ENCODE results near the gene MMP3. TPM values are rescaled to one million over a fixed set of nuclear protein-coding genes. Genes with fewer than 3 reads are reported as not detected.
A peak's percentile ranks its signal among the peaks of the same experiment; 100 is the strongest.
"Not testable (repeated sequence)": the region's sequence is repeated elsewhere in the genome, so short reads cannot be mapped to it uniquely, and the experiment has no call there.

The MMP3 gene
- total and polyA plus RNA-seq, 4 donors: 0.31 to 0.86 (median 0.53) TPM; not detected in 1

DNA sequence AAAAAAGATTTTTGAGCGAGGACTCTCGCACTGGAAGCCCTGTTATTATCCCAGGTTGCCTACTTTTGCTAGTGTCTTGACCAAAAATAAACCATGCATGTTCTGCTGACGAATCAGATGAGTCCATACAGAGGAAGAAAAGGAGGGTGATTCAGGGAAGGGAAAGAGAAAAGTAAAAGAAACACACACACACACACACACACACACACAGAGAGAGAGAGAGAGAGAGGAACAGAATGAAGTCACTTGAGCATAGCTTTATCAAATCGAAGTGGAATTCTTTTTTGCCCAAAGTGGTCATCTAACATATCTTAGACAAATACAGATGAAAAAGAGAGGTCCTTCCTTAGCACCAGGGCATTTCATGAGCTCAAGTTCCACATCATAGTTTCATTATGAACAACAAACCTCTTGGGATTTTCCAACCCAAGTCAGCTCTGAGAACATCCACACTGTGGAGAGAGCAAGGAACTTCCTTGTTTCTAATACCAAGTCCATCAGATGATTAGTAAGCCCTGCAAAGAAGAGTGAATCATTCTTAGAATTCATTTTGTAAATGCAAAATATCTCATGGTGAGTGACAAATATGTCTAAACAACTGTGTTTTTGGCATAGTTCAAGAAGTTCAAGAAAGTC is 39.1 kb upstream of the MMP3 start:
- 78 to 90% methylated on average over 4 of the region's 4 CpGs for WGBS, 2 donors
- no peak overlapping the region for H3K4me3 ChIP-seq
- H3K27me3 ChIP-seq (ENCODE audit: control insufficient read depth in 3 of 3, insufficient read depth in 3 of 3, low read length in 2 of 3): no peaks in the 10 kb centered on the region
- ATAC-seq (ENCODE audit: insufficient read depth, low FRiP score): peak; percentile 41
- H3K36me3 ChIP-seq (ENCODE audit: control insufficient read depth in 4 of 4, insufficient read depth in 4 of 4, low read length in 4 of 4): no peaks in the 10 kb centered on the region
- no peak overlapping the region for H3K9ac ChIP-seq (ENCODE audit: insufficient read depth in 1 of 2, low read length in 2 of 2)
- no peaks in the 10 kb centered on the region for H3K9me3 ChIP-seq (ENCODE audit: control insufficient read depth in 4 of 4, insufficient read depth in 3 of 4, low read length in 3 of 4)
- TF ChIP-seq, protein P1, sequence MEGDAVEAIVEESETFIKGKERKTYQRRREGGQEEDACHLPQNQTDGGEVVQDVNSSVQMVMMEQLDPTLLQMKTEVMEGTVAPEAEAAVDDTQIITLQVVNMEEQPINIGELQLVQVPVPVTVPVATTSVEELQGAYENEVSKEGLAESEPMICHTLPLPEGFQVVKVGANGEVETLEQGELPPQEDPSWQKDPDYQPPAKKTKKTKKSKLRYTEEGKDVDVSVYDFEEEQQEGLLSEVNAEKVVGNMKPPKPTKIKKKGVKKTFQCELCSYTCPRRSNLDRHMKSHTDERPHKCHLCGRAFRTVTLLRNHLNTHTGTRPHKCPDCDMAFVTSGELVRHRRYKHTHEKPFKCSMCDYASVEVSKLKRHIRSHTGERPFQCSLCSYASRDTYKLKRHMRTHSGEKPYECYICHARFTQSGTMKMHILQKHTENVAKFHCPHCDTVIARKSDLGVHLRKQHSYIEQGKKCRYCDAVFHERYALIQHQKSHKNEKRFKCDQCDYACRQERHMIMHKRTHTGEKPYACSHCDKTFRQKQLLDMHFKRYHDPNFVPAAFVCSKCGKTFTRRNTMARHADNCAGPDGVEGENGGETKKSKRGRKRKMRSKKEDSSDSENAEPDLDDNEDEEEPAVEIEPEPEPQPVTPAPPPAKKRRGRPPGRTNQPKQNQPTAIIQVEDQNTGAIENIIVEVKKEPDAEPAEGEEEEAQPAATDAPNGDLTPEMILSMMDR (IDR thresholded peaks at IDR 0.05; ENCODE audit: control extremely low read depth, extremely low read depth): no peak
- no peaks in the 10 kb centered on the region for H3K4me1 ChIP-seq (ENCODE audit: control insufficient read depth in 5 of 5, insufficient read depth in 5 of 5, low read length in 5 of 5)
- DNase-seq: peak in 1 of 3 donors; percentile 7
- no peak overlapping the region for H3K27ac ChIP-seq (ENCODE audit: low read depth in 1 of 2, low read length in 1 of 2)

DNA sequence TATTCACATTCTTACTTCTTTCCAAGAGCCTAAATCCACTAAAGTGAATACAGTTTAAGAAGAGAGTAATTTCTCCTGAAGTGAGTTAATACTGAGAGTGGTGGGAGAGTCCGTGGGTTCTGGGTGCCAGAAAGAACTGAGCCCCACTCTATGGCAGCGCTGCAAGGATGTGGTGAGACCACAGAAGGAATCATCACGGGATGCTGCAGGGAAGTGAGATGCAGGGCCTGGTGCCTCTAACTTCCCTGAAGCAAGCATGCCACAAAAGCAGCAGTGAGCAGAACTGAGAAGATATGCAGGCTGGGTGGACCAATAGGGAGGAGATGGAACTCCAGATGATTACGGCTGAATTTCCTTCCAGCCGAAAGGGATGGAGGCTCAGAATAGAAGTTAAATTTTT is 36.4 kb upstream of the MMP3 start:
- WGBS, 2 donors: 61 to 74% methylated on average over 5 of the region's 5 CpGs
- ATAC-seq (ENCODE audit: insufficient read depth, low FRiP score) (no peak), DNase-seq (no peak)
- TF ChIP-seq, protein P1 (IDR thresholded peaks at IDR 0.05; ENCODE audit: control extremely low read depth, extremely low read depth): no peak
- Histone ChIP-seq H3K36me3 (ENCODE audit: control insufficient read depth in 4 of 4, insufficient read depth in 4 of 4, low read length in 4 of 4) (no peaks in the 10 kb centered on the region), H3K9ac (ENCODE audit: insufficient read depth in 1 of 2, low read length in 2 of 2) (no peak overlapping the region), H3K4me1 (ENCODE audit: control insufficient read depth in 5 of 5, insufficient read depth in 5 of 5, low read length in 5 of 5) (no peaks in the 10 kb centered on the region), H3K27me3 (ENCODE audit: control insufficient read depth in 3 of 3, insufficient read depth in 3 of 3, low read length in 2 of 3) (no peaks in the 10 kb centered on the region), H3K4me3 (no peak overlapping the region), H3K9me3 (ENCODE audit: control insufficient read depth in 4 of 4, insufficient read depth in 3 of 4, low read length in 3 of 4) (no peaks in the 10 kb centered on the region), H3K27ac (ENCODE audit: low read depth in 1 of 2, low read length in 1 of 2) (no peak overlapping the region)

DNA sequence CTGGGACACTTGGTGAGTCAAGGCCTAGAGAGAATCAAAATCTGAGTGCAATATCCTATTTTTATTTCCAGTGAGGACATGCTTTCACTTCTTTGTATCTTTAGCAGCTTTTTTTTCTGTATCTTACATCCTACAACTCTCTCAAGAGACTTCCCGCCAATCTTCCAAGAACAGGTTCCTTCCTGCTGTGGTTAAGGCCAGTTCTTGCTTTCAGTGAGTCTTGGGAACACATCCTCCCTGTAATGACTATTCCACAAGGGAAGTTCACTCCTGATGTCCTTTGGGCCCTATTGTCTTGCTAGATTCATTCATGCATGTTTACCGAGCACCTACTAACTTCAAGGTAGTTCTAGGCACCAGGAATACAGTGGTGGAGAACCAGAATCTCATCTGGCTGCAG is 35.2 kb upstream of the MMP3 start:
- Histone ChIP-seq H3K4me3 (no peak overlapping the region), H3K36me3 (ENCODE audit: control insufficient read depth in 4 of 4, insufficient read depth in 4 of 4, low read length in 4 of 4) (no peaks in the 10 kb centered on the region), H3K9ac (ENCODE audit: insufficient read depth in 1 of 2, low read length in 2 of 2) (no peak overlapping the region), H3K27ac (ENCODE audit: low read depth in 1 of 2, low read length in 1 of 2) (no peak overlapping the region), H3K27me3 (ENCODE audit: control insufficient read depth in 3 of 3, insufficient read depth in 3 of 3, low read length in 2 of 3) (no peaks in the 10 kb centered on the region), H3K9me3 (ENCODE audit: control insufficient read depth in 4 of 4, insufficient read depth in 3 of 4, low read length in 3 of 4) (no peaks in the 10 kb centered on the region), H3K4me1 (ENCODE audit: control insufficient read depth in 5 of 5, insufficient read depth in 5 of 5, low read length in 5 of 5) (no peaks in the 10 kb centered on the region)
- DNase-seq: no peak
- 89 to 92% methylated on average over 2 of the region's 2 CpGs for WGBS, 2 donors
- TF ChIP-seq, protein P1 (IDR thresholded peaks at IDR 0.05; ENCODE audit: control extremely low read depth, extremely low read depth): no peak
- ATAC-seq (ENCODE audit: insufficient read depth, low FRiP score): no peak

DNA sequence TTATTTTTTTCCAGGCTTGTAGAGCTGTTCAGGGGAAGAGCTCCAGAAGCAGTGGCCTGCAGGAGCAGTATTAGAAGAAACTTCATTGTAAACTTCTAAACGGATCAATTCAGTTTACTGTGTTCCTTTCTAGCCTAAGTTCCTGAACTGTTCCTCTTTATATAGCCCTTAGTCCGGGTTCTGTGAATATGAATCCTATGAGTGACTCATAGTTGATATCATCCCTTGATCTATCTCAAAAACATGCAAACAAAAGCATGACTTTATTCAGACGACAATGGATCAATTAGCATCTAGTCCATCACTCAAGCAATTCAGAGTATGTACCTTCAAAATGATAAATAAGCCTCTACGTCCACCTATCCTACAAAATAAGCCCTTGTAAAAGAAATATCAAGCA is 31.4 kb upstream of the MMP3 start, which contains the start of gene MMP12:
MMP12 (minus strand) TSS at position 131 of the 400 bp plus-strand sequence; CDS start at position 86, 45 bp downstream.
- Histone ChIP-seq H3K27ac (ENCODE audit: low read depth in 1 of 2, low read length in 1 of 2) (no peak within 1 kb of the TSS), H3K9ac (ENCODE audit: insufficient read depth in 1 of 2, low read length in 2 of 2) (no peak within 1 kb of the TSS), H3K27me3 (ENCODE audit: control insufficient read depth in 3 of 3, insufficient read depth in 3 of 3, low read length in 2 of 3) (no peaks in the 10 kb centered on the region), H3K9me3 (ENCODE audit: control insufficient read depth in 4 of 4, insufficient read depth in 3 of 4, low read length in 3 of 4) (no peaks in the 10 kb centered on the region), H3K4me1 (ENCODE audit: control insufficient read depth in 5 of 5, insufficient read depth in 5 of 5, low read length in 5 of 5) (no peaks in the 10 kb centered on the region), H3K36me3 (ENCODE audit: control insufficient read depth in 4 of 4, insufficient read depth in 4 of 4, low read length in 4 of 4) (no peaks in the 10 kb centered on the region), H3K4me3 (no peak within 1 kb of the TSS)
- TF ChIP-seq, protein P1 (IDR thresholded peaks at IDR 0.05; ENCODE audit: control extremely low read depth, extremely low read depth): no peak
- ATAC-seq (ENCODE audit: insufficient read depth, low FRiP score) (no peak), DNase-seq (no peak)
- WGBS, 2 donors: 71 to 77% methylated on average over 4 of the region's 4 CpGs

DNA sequence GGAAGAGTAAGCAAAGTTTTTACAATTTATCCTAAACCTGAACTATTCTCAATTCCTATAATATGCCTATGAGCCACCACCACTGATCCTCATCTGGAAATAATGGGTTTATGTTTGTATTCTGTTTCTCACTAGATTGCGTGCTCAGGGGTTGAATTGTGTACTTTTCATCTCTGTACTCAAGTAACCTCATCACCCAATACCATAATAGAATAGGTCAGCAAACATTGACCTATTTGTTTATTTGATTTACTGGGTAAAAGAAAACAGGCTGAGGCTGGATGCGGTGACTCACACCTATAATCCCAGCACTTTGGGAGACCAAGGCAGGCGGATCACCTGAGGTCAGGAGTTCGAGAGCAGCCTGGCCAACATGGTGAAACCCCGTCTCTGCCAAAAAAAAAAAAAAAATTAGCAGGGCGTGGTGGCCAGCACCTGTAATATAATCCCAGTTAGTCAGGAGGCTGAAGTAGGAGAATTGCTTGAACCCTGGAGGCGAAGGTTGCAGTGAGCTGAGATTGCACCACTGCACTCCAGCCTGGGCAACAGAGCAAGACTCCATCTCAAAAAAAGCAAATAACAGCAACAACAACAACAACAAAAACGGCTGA is 26.1 kb upstream of the MMP3 start:
- ATAC-seq (ENCODE audit: insufficient read depth, low FRiP score); H3K9ac ChIP-seq (ENCODE audit: insufficient read depth in 1 of 2, low read length in 2 of 2): not testable (repeated sequence)
- WGBS, 2 donors: 84 to 85% methylated on average over 8 of the region's 8 CpGs

More for the DNA sequence above, 26.1 kb upstream of the MMP3 start:
- H3K9me3 ChIP-seq (ENCODE audit: control insufficient read depth in 4 of 4, insufficient read depth in 3 of 4, low read length in 3 of 4); DNase-seq; H3K27ac ChIP-seq (ENCODE audit: low read depth in 1 of 2, low read length in 1 of 2); H3K4me1 ChIP-seq (ENCODE audit: control insufficient read depth in 5 of 5, insufficient read depth in 5 of 5, low read length in 5 of 5); H3K27me3 ChIP-seq (ENCODE audit: control insufficient read depth in 3 of 3, insufficient read depth in 3 of 3, low read length in 2 of 3); H3K4me3 ChIP-seq; H3K36me3 ChIP-seq (ENCODE audit: control insufficient read depth in 4 of 4, insufficient read depth in 4 of 4, low read length in 4 of 4): not testable (repeated sequence)

All from lung (tissue), 12 donors.